HG03103 (cell line): ENCODE data around the gene CELF2.

Experiments
- ATAC-seq: cut with Tn5 transposase; IDR thresholded peaks from one replicate; pipeline ENCODE4 v1.9.1; 2021; ENCODE audit warnings: low read depth; ENCODE audit not compliant: unreplicated experiment

Gene CELF2

GRCh38 chr10:11212288-11213085 lies 194.8 kb downstream of the CELF2 start:
- ATAC-seq, result no peak

- no peak for ATAC-seq
Measured at GRCh38 chr10:11213137-11213536, 195.5 kb downstream of the CELF2 start.

- no peak for ATAC-seq
Measured at GRCh38 chr10:11214407-11214806, 196.7 kb downstream of the CELF2 start.

GRCh38 chr10:11215471-11215870 lies 197.8 kb downstream of the CELF2 start:
- no peak for ATAC-seq

- no peak for ATAC-seq
Measured at GRCh38 chr10:11217521-11217920, 199.8 kb downstream of the CELF2 start.

- no peak for ATAC-seq
Measured at GRCh38 chr10:11218395-11218794, 200.7 kb downstream of the CELF2 start.

GRCh38 chr10:11219431-11219830 lies 201.8 kb downstream of the CELF2 start:
- ATAC-seq, result no peak

- no peak for ATAC-seq
Measured at GRCh38 chr10:11223081-11223480, 205.4 kb downstream of the CELF2 start.

- ATAC-seq, result no peak
Measured at GRCh38 chr10:11223507-11224140, 206.0 kb downstream of the CELF2 start.

- ATAC-seq, result no peak
Measured at GRCh38 chr10:11224321-11224720, 206.6 kb downstream of the CELF2 start.

GRCh38 chr10:11224792-11225416 lies 207.2 kb downstream of the CELF2 start:
- no peak for ATAC-seq

GRCh38 chr10:11225935-11226334 lies 208.3 kb downstream of the CELF2 start:
- no peak for ATAC-seq

GRCh38 chr10:11227103-11227502 lies 209.4 kb downstream of the CELF2 start:
- peak; percentile 48 for ATAC-seq

GRCh38 chr10:11229893-11230292 lies 212.2 kb downstream of the CELF2 start:
- ATAC-seq, result no peak

- no peak for ATAC-seq
Measured at GRCh38 chr10:11230498-11231167, 213.0 kb downstream of the CELF2 start.

- ATAC-seq, result no peak
Measured at GRCh38 chr10:11231285-11231684, 213.6 kb downstream of the CELF2 start.

- ATAC-seq, result no peak
Measured at GRCh38 chr10:11232222-11232961, 214.7 kb downstream of the CELF2 start.

GRCh38 chr10:11234857-11235531 lies 217.3 kb downstream of the CELF2 start:
- no peak for ATAC-seq

- no peak for ATAC-seq
Measured at GRCh38 chr10:11235771-11236170, 218.1 kb downstream of the CELF2 start.

- ATAC-seq, result peak; percentile 52
Measured at GRCh38 chr10:11236234-11236633, 218.6 kb downstream of the CELF2 start.
